Psoas muscle (tissue), 8 donors: Measurements from ENCODE around the gene LTB4R. TPM values are rescaled to one million over a fixed set of nuclear protein-coding genes. Genes with fewer than 3 reads are reported as not detected.

Source experiments
- ATAC-seq, 4 donors: fragments of 200-7000 bp; cut with Tn5 transposase; one replicate each; pipeline ENCODE4 v1.9.1; 2020; ENCODE audit warnings: moderate library complexity in 3 of 4, mild to moderate bottlenecking in 2 of 4
- DNase-seq, 2 donors: peaks; one replicate each; pipeline ENCODE4 v3.0.0-alpha.2; 2020
- H3K27ac ChIP-seq: fragments of 200-600 bp; one replicate; pipeline ENCODE4 v1.8.0; 2022
- H3K27me3 ChIP-seq, 3 donors: fragments of 200-600 bp in 1 of 3; one replicate each; pipeline versions ENCODE4 v1.6.1 to v1.8.0; 2013 to 2022; ENCODE audit warnings: low read length in 2 of 3, mild to moderate bottlenecking in 2 of 3, moderate library complexity in 1 of 3; ENCODE audit not compliant: insufficient read depth in 3 of 3
- H3K36me3 ChIP-seq, 2 donors: fragments of 200-600 bp in 1 of 2; one replicate each; pipeline versions ENCODE4 v1.6.1 to v1.8.0; 2013 to 2022; ENCODE audit warnings: low read depth in 1 of 2, mild to moderate bottlenecking in 1 of 2, moderate library complexity in 1 of 2; ENCODE audit not compliant: insufficient read depth in 1 of 2
- H3K4me1 ChIP-seq: fragments of 200-600 bp; one replicate; pipeline ENCODE4 v1.8.0; 2022
- H3K4me3 ChIP-seq: fragments of 200-600 bp; one replicate; pipeline ENCODE4 v1.8.0; 2022; ENCODE audit warnings: mild to moderate bottlenecking
- H3K9me3 ChIP-seq: fragments of 200-600 bp; one replicate; pipeline ENCODE4 v1.8.0; 2022
- WGBS, 3 donors: extraction: QIAGEN DNeasy Blood & Tissue Kit; methylation state at CpG; one replicate each; pipeline versions ENCODE4 v1.1.6 to v1.1.7; 2013; 5-methylcytosine and 5-hydroxymethylcytosine counted together
- intact Hi-C, 2 donors: fragments of 100-400 bp; cut with DNase I; formaldehyde crosslinking; loops; one replicate each; pipeline versions ENCODE4 v1.11.0 to v1.14.2; 2022
- polyA plus RNA-seq, 3 donors: library from polyadenylated mRNA; stranded (reverse); fragments of 200-250 nt; gene quantifications; one replicate each; pipeline ENCODE4 v1.2.3, GENCODE V29; 2013
- total RNA-seq, 4 donors: library from RNA; stranded (reverse); fragmentation: NEBNext Ultra II Directional in 2 of 4; extraction: Animal tissue kit (Norgen Biotek cat#: 25700) in 2 of 4; gene quantifications; one replicate each; pipeline versions ENCODE4 v1.2.1 to v1.2.4, GENCODE V29; 2021 to 2023
- TF ChIP-seq, protein P1 (sequence below): fragments of 200-600 bp; IDR thresholded peaks from one replicate; pipeline ENCODE4 v1.8.0; 2022; ENCODE audit warnings: antibody characterized with exemption
- donor health status: healthy with polysubstance abuse.
- donor health status: DM: no; HTN: no; CAD: no; lungs with moderate emphysema.
- donor health status: Bipolar disorder and iron deficiency.
- donor health status: healthy.
- donor health status: DM: yes; HTN: yes; CAD: no.
- donor health status: DM: no; HTN: no; CAD: no.
- donor health status: DM: no; HTN: no; CAD: no.
- donor health status: DM: yes; HTN: yes; CAD: no.

The LTB4R gene
- total and polyA plus RNA-seq, 7 donors, result 0.35 to 2.1 (median 1.9) TPM

DNA sequence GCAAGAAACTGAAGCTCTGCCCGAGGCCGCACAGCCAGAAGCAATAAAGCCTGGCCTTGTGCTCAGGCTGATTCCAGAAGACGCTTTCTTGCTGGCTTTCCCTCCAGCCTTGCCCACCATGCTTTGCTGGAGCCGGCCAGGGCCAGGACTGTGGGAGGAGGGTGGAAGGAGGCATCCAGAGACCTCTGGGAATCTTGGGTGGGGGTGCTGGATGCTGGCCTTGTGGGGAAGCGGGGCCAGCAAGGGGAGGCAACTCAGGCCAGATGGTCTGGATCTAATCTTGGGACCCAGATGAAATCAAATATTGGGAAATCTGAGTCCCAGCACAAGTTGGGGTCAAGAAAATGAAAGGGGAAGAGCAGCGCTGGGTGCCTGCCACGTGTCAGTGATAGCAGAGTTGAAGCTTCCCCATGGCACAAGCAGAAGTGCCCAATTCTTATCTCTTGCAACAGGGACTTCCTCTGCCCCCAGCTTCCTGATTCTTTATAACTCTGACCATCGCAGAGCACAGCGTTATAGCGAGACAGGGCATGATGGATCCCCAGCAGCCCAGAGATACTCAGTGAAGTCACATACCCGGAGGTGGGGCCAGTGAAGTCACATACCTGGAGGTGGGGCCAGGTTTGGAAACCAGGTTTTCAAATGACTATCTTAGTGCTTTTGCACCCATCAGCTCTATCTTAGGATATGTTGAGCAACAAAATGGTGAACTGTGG, 33.5 kb upstream of the LTB4R start:
- TF ChIP-seq, protein P1, sequence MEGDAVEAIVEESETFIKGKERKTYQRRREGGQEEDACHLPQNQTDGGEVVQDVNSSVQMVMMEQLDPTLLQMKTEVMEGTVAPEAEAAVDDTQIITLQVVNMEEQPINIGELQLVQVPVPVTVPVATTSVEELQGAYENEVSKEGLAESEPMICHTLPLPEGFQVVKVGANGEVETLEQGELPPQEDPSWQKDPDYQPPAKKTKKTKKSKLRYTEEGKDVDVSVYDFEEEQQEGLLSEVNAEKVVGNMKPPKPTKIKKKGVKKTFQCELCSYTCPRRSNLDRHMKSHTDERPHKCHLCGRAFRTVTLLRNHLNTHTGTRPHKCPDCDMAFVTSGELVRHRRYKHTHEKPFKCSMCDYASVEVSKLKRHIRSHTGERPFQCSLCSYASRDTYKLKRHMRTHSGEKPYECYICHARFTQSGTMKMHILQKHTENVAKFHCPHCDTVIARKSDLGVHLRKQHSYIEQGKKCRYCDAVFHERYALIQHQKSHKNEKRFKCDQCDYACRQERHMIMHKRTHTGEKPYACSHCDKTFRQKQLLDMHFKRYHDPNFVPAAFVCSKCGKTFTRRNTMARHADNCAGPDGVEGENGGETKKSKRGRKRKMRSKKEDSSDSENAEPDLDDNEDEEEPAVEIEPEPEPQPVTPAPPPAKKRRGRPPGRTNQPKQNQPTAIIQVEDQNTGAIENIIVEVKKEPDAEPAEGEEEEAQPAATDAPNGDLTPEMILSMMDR, result no peak
- no peak overlapping the region for H3K27ac ChIP-seq
- 82 to 89% (median 87%) methylated on average over 11 of the region's 11 CpGs for WGBS, 3 donors
- intact Hi-C loops, result no loop called here
- peak in 1 of 2 donors; percentile 52 for DNase-seq
- H3K27me3 ChIP-seq, result no peaks in the 10 kb centered on the region
- H3K36me3 ChIP-seq, result no peaks in the 10 kb centered on the region
- H3K4me3 ChIP-seq, result no peak overlapping the region
- H3K4me1 ChIP-seq, result no peaks in the 10 kb centered on the region
- no peak for ATAC-seq
- H3K9me3 ChIP-seq, result no peaks in the 10 kb centered on the region

DNA sequence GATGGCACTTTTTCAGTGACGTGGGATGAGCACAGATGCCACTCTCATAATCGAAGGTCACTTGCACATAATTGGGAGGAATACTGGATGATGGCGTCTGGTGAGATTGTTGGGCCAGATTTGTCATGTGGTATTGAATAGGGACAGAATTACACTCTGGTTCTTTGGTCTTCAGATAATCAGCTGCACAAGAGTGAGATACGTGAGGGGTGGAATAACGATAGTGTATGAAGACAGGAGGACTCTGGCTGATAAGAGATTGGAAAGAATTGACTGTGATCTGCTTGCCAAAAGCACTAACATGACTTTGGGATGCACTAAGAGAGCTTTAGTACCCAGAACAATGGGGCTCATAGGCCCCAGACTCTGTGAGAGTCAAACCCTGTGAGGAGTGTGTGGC, 32.9 kb upstream of the LTB4R start:
- Histone ChIP-seq H3K4me3 (no peak overlapping the region), H3K27ac (no peak overlapping the region), H3K36me3 (no peaks in the 10 kb centered on the region), H3K27me3 (no peaks in the 10 kb centered on the region), H3K9me3 (no peaks in the 10 kb centered on the region), H3K4me1 (no peaks in the 10 kb centered on the region)
- intact Hi-C loops, result no loop called here
- TF ChIP-seq, protein P1, result no peak
- no peak for DNase-seq
- WGBS, 3 donors, result 93 to 98% (median 94%) methylated on average over 5 of the region's 5 CpGs
- ATAC-seq, result no peak

DNA sequence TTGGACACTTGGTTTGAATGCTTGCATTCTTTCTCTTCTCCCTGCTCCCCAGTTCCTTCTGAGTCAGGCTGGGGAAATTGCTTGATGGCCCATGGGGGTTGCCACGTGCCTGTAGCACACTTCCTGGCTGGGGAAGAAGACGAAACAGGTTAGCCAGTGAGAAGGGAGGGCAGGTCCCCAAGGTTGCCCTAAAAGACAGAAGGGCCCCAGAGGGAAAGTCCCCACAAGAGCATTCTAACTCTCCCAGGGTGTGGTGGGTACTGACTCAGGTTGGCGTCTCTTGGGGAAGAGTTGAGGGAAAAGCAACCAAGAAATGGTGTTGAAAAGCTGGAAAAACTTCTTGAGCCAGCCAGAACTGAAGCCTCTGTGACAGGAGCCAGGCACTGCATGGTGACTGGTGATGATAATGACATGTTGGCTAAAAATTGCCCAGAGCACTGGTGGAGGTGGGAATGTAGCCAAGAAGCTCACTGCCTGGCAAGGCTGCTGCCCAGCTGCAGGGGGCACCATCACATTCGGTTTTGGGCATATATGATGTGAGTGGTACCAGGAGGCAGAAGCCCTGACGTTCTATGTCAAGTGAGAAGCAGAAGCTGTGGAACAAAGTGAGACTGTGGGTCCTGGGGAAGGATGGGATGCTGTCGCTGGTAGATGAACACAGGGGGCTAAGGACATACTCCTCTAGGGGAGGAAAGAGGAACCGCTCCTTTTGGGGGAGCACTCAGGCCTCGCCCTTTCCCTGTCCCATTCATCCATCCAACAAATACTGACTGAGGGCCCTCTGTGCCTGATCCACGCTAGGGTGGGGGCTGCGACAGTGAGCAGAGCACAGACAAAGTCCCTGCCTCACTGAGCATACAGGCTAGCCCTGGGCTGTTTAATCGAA, 31.8 kb upstream of the LTB4R start:
- no peak overlapping the region for H3K27ac ChIP-seq
- no peak overlapping the region for H3K4me3 ChIP-seq
- WGBS, 3 donors, result 65 to 69% (median 68%) methylated on average over 11 of the region's 11 CpGs
- intact Hi-C loops, result no loop called here
- H3K36me3 ChIP-seq, result no peaks in the 10 kb centered on the region
- no peaks in the 10 kb centered on the region for H3K27me3 ChIP-seq
- DNase-seq (no peak), ATAC-seq (peak in 1 of 4 donors; percentile 47)
- H3K9me3 ChIP-seq, result no peaks in the 10 kb centered on the region
- H3K4me1 ChIP-seq, result no peaks in the 10 kb centered on the region
- TF ChIP-seq, protein P1, result no peak

DNA sequence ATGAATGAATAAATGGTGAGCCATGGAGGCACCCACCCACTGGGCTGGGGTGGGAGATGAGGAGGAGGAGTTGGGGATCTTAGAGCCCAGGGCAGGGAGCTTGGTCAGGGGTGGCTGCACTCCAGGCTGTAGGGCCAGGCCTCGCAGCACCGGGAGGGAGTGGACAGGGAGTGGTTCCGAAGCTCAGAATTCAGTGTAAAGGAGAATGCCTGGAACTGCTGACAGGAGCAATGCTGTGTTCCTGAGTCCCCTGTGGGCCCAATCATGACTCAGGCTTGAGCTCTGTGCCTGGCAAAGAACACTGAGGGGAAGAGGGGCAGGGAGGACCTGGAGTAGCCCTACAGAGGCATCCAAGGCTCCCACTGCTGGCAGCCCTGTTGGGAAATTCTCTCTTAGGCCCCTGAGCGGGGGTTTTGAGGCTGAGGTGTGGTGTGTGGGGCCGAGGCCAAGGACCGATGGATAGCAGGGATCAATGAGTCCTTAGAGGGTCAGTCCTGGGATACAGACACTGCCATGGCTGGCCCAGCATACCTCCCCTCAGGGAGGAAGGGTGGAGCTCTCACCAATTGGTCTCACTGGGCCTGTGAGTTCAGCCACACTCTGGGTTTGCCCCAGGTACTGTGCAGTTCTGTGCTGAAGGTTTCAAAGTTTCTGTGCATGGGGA, 30.4 kb upstream of the LTB4R start:
- no peaks in the 10 kb centered on the region for H3K36me3 ChIP-seq
- H3K4me1 ChIP-seq, result no peaks in the 10 kb centered on the region
- no peak for ATAC-seq
- H3K27me3 ChIP-seq, result no peaks in the 10 kb centered on the region
- intact Hi-C loops, result no loop called here
- no peak for DNase-seq
- H3K4me3 ChIP-seq, result no peak overlapping the region
- H3K9me3 ChIP-seq, result no peaks in the 10 kb centered on the region
- H3K27ac ChIP-seq, result no peak overlapping the region
- TF ChIP-seq, protein P1, result no peak
- 65 to 74% (median 68%) methylated on average over 6 of the region's 6 CpGs for WGBS, 3 donors
